ENCODE measurements around the gene CA5A. TPM values are rescaled to one million over a fixed set of nuclear protein-coding genes. Genes with fewer than 3 reads are reported as not detected.

The CA5A gene
- total RNA-seq, 1 donor from 2014 or later = not detected

DNA sequence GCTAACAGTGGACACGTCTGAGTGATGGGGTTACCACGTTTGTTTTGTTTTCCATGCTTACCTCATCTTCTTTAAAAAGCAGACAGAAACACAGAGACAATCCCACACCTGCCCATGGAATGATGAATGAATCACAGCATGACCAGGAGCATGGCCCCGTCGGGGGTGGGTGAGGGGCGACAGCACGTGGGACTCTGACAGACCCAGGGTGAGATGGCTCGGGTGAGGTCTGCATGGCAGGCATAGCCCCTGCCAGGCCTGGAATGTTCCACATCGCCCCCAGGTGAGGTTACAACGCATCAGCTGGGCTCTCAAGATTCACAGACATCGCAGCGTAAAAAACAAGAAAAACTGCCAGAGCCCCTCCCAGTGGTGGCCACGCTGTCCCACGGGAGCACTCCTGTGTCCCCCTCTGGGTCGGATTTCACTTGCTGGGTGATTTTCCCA lies 85.2 kb downstream of the CA5A start:
- Histone ChIP-seq H3K4me3 (no peak overlapping the region), H3K36me3 (no peaks in the 10 kb centered on the region), H3K4me1 (peaks cover 31% of the 10 kb centered on the region), H3K27ac (no peak overlapping the region), H3K27me3 (no peaks in the 10 kb centered on the region), H3K9me3 (no peaks in the 10 kb centered on the region)
- intact Hi-C loops (cut with DNase I) = no loop called here
- TF ChIP-seq, protein P1, sequence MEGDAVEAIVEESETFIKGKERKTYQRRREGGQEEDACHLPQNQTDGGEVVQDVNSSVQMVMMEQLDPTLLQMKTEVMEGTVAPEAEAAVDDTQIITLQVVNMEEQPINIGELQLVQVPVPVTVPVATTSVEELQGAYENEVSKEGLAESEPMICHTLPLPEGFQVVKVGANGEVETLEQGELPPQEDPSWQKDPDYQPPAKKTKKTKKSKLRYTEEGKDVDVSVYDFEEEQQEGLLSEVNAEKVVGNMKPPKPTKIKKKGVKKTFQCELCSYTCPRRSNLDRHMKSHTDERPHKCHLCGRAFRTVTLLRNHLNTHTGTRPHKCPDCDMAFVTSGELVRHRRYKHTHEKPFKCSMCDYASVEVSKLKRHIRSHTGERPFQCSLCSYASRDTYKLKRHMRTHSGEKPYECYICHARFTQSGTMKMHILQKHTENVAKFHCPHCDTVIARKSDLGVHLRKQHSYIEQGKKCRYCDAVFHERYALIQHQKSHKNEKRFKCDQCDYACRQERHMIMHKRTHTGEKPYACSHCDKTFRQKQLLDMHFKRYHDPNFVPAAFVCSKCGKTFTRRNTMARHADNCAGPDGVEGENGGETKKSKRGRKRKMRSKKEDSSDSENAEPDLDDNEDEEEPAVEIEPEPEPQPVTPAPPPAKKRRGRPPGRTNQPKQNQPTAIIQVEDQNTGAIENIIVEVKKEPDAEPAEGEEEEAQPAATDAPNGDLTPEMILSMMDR (IDR thresholded peaks at IDR 0.05) = no peak
- DNase-seq (no peak), ATAC-seq (no peak)

DNA sequence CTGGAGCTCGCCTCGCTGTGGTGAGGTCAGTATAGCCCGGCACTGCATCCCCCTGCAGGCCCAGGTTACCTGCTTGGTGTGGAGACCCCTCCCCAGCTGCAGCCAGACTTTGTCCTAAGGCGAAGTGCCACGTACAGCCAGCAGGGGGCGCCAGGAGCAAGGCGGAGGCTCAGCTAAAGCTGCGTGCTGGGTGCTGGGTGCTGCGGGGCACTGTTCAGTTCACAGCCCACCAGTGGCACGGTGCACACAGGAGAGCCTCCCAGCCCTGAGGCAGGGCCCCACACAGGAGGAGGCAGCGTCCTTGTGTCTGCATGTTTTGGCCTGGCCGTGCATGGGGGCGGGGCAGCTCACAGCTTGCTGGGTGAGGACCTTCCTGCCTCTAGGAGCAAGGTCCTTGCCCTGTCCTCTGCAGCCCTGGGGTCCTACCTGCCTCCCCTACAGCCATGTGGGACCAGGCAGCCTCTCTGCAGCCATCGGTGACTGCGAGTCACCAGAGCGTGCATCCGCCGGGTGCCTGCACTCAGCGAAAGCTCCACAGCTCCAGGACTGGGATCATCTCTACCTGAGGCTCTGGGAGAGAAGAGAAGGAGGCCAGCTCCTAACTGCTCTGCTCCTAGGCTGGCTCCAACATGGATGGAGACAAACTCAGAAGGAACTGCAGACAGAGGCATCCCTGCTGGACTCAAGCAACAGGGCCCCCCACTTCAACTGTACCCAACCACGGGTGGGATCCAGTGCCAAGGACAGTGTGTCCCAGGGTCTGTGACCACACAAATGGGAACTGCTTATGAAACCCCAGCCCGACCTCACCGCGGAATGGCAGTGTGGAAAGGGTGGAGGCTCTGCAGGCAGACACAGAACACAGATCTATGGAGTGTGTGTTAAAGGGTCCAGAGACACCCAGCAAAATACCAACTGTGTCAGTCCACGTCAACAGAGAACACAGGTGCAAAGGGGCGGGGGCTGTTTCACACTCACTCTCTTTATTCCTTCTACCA lies 86.0 kb downstream of the CA5A start:
- Histone ChIP-seq H3K9me3 (no peaks in the 10 kb centered on the region), H3K27me3 (no peaks in the 10 kb centered on the region), H3K36me3 (no peaks in the 10 kb centered on the region), H3K4me1 (peaks cover 27% of the 10 kb centered on the region), H3K27ac (no peak overlapping the region), H3K4me3 (no peak overlapping the region)
- TF ChIP-seq, protein P1 (IDR thresholded peaks at IDR 0.05) = peak; percentile 94
- intact Hi-C loops (cut with DNase I) = no loop called here
- DNase-seq = peak; percentile 86
- ATAC-seq = peak; percentile 63

DNA sequence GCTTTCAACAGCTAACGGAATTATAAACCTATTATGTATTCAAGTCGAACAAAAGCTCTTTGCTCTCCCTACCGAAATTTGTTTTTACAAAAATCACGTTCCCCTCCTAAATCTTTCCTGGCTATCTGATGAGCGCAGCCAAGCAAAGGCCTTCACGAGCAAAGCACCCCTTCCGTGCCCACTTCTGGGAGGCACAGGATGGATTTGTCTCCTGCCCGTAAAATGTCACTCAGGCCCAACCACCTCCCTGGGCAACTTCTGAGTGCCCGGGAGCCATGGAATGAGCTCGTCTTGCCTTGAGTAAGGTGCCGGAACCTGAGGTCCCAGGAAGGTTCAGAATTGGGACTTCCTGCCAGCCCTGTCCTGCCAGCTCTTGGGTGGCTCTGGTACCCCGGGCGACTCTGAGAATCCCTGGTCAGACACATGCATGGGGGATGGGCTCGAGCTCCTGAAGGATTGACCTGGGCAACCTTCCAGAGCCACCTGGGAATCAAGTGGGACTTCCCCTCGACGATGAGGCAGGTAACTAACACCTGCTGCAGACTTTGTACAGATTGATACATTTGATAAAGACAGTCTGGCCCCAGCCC lies 86.8 kb downstream of the CA5A start:
- Histone ChIP-seq H3K9me3 (no peaks in the 10 kb centered on the region), H3K27me3 (no peaks in the 10 kb centered on the region), H3K4me1 (peaks cover 26% of the 10 kb centered on the region), H3K36me3 (no peaks in the 10 kb centered on the region), H3K27ac (no peak overlapping the region), H3K4me3 (no peak overlapping the region)
- ATAC-seq (no peak), DNase-seq (no peak)
- intact Hi-C loops (cut with DNase I) = no loop called here
- TF ChIP-seq, protein P1 (IDR thresholded peaks at IDR 0.05) = no peak

DNA sequence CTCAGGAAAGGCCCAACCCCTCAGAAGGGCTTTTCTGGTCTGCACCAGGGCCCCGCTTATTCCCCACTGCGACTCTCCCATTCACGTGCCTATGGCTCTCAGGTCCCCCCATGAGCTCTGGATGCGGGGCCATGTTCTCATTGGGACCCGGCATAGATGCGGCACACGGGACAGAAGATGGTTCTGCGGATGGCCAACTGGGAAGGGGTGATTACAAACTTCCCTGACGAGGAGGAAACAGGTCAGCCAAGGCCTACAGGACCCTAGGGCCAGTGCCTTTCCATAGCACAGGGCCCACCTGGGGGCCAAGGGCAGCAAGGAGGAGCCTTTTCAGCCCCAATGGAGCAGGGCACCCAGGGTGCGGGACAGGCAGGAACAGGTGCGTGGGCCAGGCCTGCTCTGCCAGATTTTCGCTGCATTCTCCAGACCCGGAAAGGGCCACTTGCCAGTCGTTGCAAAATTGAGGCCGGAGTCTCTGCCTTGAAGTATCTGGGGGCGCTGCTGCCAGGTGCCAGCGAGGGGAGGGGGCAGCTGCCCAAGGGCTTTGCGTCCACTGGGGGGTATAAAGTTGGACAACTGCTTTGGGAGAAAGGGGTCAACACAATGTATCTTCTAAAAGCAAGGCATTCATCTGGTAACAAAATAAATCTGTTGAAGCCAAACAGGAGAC lies 87.5 kb downstream of the CA5A start:
- Histone ChIP-seq H3K27me3 (no peaks in the 10 kb centered on the region), H3K9me3 (no peaks in the 10 kb centered on the region), H3K36me3 (no peaks in the 10 kb centered on the region), H3K4me1 (peaks cover 21% of the 10 kb centered on the region), H3K4me3 (no peak overlapping the region), H3K27ac (no peak overlapping the region)
- TF ChIP-seq, protein P1 (IDR thresholded peaks at IDR 0.05) = no peak
- DNase-seq (no peak), ATAC-seq (no peak)
- intact Hi-C loops (cut with DNase I) = no loop called here

DNA sequence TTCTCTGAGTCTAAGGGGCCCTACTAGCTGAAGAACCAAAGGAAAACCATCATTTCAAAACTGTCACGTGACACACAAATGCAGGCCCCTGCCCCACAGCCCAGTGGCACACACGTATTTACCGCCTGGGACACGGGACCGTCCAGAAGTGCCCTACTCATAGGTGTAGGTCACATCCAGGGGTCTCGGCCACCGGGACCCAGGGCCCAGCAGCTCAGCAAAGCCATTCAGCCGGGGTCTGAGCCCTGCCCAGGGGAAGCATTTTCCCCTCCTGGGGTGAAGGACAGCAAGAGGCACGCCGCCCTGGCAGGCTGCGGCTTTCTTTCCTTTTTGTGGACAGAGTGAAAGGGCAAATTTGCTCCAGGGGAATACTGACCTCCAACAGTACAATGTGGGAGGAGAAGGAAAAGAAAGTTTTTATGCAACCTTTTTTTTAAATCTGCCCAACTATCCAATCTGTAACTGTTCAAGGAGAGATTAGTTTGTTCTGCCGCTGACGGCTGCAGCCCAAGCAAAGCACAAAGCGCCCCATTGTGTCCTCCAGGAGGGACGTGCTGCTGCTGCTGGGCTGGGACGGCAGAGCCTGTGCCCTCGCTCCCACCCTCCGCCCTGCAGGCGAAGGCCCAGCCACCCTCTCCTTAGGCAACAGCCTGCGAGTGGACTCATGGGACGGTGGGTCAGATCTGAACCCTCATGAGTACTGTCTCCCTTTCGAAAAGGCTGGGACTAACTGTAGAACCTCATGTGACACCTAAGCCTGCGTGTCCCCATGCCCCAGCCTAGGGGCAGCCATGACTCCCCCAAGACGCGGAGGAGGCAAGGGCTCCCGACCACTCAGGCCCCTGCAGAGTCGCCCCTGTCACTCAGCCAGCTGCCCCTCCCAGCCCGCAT lies 88.3 kb downstream of the CA5A start:
- ATAC-seq (no peak), DNase-seq (no peak)
- TF ChIP-seq, protein P1 (IDR thresholded peaks at IDR 0.05) = no peak
- no peak overlapping the region for H3K27ac ChIP-seq
- no peak overlapping the region for H3K4me3 ChIP-seq
- peaks cover 13% of the 10 kb centered on the region for H3K4me1 ChIP-seq
- intact Hi-C loops (cut with DNase I) = no loop called here
- no peaks in the 10 kb centered on the region for H3K36me3 ChIP-seq
- no peaks in the 10 kb centered on the region for H3K27me3 ChIP-seq
- no peaks in the 10 kb centered on the region for H3K9me3 ChIP-seq
